Neural progenitor cell (in vitro differentiated cells): ENCODE data around the gene ICE1.

Experiments used
- CTCF ChIP-seq: fragments of 200-600 bp; sonication (generic); IDR thresholded peaks from 2 replicates; pipeline ENCODE4 v1.5.1; 2017; ENCODE audit warnings: antibody characterized with exemption, mild to moderate bottlenecking
- EZH2phosphoT487 ChIP-seq: fragments of 200-600 bp; sonication (generic); IDR thresholded peaks from 2 replicates; pipeline ENCODE4 v1.6.1; 2017; ENCODE audit warnings: antibody characterized with exemption

- no peak for TF ChIP-seq CTCF
- TF ChIP-seq EZH2phosphoT487: no peak
Measured at GRCh38 chr5:5387777-5388176, 34.7 kb upstream of the ICE1 start.
